Activated CD4-positive, alpha-beta T cell treated with anti-CD3 and anti-CD28 coated beads, Interleukin-2, amount 50 U/mL, for 16 hours (primary cell): ENCODE data around the gene ACKR1.

ENCODE experiments used
- DNase-seq: peaks from one replicate; pipeline ENCODE4 v3.0.0-alpha.2; 2020

ACKR1 gene

GRCh38 chr1:159204161-159205141 is at the start of gene ACKR1:
Gene ACKR1, plus strand, starts transcription at chr1:159204875. Its CDS starts 85 bp downstream, at chr1:159204960.
- no peak for DNase-seq

- DNase-seq, result peak; percentile 68
Measured at GRCh38 chr1:159161001-159161718, 43.5 kb upstream of the ACKR1 start.

- no peak for DNase-seq
Measured at GRCh38 chr1:159161719-159162026, 43.0 kb upstream of the ACKR1 start.

GRCh38 chr1:159162516-159163265 is 42.0 kb upstream of the ACKR1 start:
- DNase-seq, result no peak

GRCh38 chr1:159163614-159164228 is 41.0 kb upstream of the ACKR1 start:
- no peak for DNase-seq

- no peak for DNase-seq
Measured at GRCh38 chr1:159168043-159168442, 36.6 kb upstream of the ACKR1 start.

- DNase-seq, result no peak
Measured at GRCh38 chr1:159170639-159171038, 34.0 kb upstream of the ACKR1 start.

- DNase-seq, result no peak
Measured at GRCh38 chr1:159171254-159171687, 33.4 kb upstream of the ACKR1 start, which contains the start of gene CADM3. Gene CADM3, plus strand, starts transcription at chr1:159171615. Its CDS starts 151 bp downstream, at chr1:159171766.

GRCh38 chr1:159171688-159172501 is 32.8 kb upstream of the ACKR1 start:
- DNase-seq, result no peak

GRCh38 chr1:159172614-159173291 is 31.9 kb upstream of the ACKR1 start:
- no peak for DNase-seq

GRCh38 chr1:159173320-159173719 is 31.4 kb upstream of the ACKR1 start:
- no peak for DNase-seq

GRCh38 chr1:159175571-159175970 is 29.1 kb upstream of the ACKR1 start:
- no peak for DNase-seq

- peak; percentile 39 for DNase-seq
Measured at GRCh38 chr1:159177272-159177907, 27.3 kb upstream of the ACKR1 start.

- no peak for DNase-seq
Measured at GRCh38 chr1:159179906-159180305, 24.8 kb upstream of the ACKR1 start.

GRCh38 chr1:159180516-159180915 is 24.2 kb upstream of the ACKR1 start:
- DNase-seq, result no peak

- no peak for DNase-seq
Measured at GRCh38 chr1:159181328-159182024, 23.2 kb upstream of the ACKR1 start.

GRCh38 chr1:159184201-159184600 is 20.5 kb upstream of the ACKR1 start:
- no peak for DNase-seq

GRCh38 chr1:159185121-159185520 is 19.6 kb upstream of the ACKR1 start:
- DNase-seq, result no peak

GRCh38 chr1:159187033-159187432 is 17.6 kb upstream of the ACKR1 start:
- no peak for DNase-seq
